A549 (cell line): ENCODE results near the gene ARL15. TPM values are rescaled to one million over a fixed set of nuclear protein-coding genes. Genes with fewer than 3 reads are reported as not detected.

ENCODE experiments used
- ATAC-seq, 2 experiments: fragments of 200-7000 bp in 1 of 2; fragments of >200 bp in 1 of 2; cut with Nextera tagmentation in 1 of 2; cut with Tn5 transposase in 1 of 2; 3 replicates each; pipeline versions ENCODE4 v1.8.0 to v1.9.1; 2018 to 2020; ENCODE audit warnings: mild to moderate bottlenecking in 1 of 2, moderate library complexity in 1 of 2
- CTCF ChIA-PET: fragments of 300-600 bp; sonication (Branson Sonifier 250); formaldehyde crosslinking; extraction: SDS; loops from one replicate; lab custom pipeline; 2021; ENCODE audit warnings: antibody characterized with exemption, inconsistent platforms; lab: Yijun Ruan, JAX
- POLR2A ChIA-PET: fragments of 350-600 bp; formaldehyde crosslinking; extraction: SDS; loops from one replicate; lab custom pipeline; 2021; ENCODE audit warnings: antibody characterized with exemption, inconsistent platforms; lab: Yijun Ruan, JAX
- DNase-seq, 2 experiments: peaks; one replicate each; pipeline versions ENCODE4 v3.0.0 to v3.0.0-alpha.2; 2011 to 2016; ENCODE audit warnings: low read depth in 1 of 2, low spot score in 1 of 2
- FAIRE-seq: peaks from 2 replicates; lab custom pipeline; 2011; peaks lifted over from hg19 to GRCh38; lab: Jason Lieb, UNC
- H3K27ac ChIP-seq, 2 experiments: fragments of >200 bp; sonication (Bioruptor Twin); formaldehyde crosslinking; 3 replicates each; pipeline ENCODE4 v1.5.1; 2016 to 2017
- H3K4me1 ChIP-seq: fragments of >200 bp; sonication (Bioruptor Twin); formaldehyde crosslinking; 3 replicates; pipeline ENCODE4 v1.6.1; 2016
- H3K4me2 ChIP-seq: fragments of >200 bp; sonication (Bioruptor Twin); formaldehyde crosslinking; 3 replicates; pipeline ENCODE4 v1.6.1; 2016
- H3K4me3 ChIP-seq: fragments of >200 bp; sonication (Bioruptor Twin); formaldehyde crosslinking; 3 replicates; pipeline ENCODE4 v1.5.1; 2016
- H3K9me3 ChIP-seq: fragments of >200 bp; sonication (Bioruptor Twin); formaldehyde crosslinking; 3 replicates; pipeline ENCODE4 v1.6.1; 2016
- BHLHE40 ChIP-seq: IDR thresholded peaks from 2 replicates; pipeline ENCODE4 v1.6.1; 2012; ENCODE audit warnings: low read depth, low read length, inconsistent platforms
- CBX8 ChIP-seq: fragments of 200-600 bp; sonication (generic); IDR thresholded peaks from 2 replicates; pipeline ENCODE4 v1.6.1; 2016
- CHD2 ChIP-seq: fragments of 150-350 bp; IDR thresholded peaks from 2 replicates; pipeline ENCODE4 v1.6.1; 2014; ENCODE audit warnings: low read length; ENCODE audit not compliant: partially characterized antibody
- CHD4 ChIP-seq: fragments of 200-600 bp; sonication (generic); IDR thresholded peaks from 2 replicates; pipeline ENCODE4 v1.6.1; 2016; ENCODE audit warnings: antibody characterized with exemption, mild to moderate bottlenecking, borderline replicate concordance
- EHF ChIP-seq: fragments of 250-450 bp; sonication (Bioruptor Pico); IDR thresholded peaks from 2 replicates; pipeline ENCODE4 v1.5.0; 2020; ENCODE audit warnings: mild to moderate bottlenecking
- ESRRA ChIP-seq: fragments of 150-350 bp; IDR thresholded peaks from 2 replicates; pipeline ENCODE4 v1.6.1; 2014; ENCODE audit warnings: mild to moderate bottlenecking, low read length, borderline replicate concordance
- FOSL2 ChIP-seq, 2 experiments: fragments of 450-650 bp in 1 of 2; fragments of >200 bp in 1 of 2; sonication (Bioruptor Twin) in 1 of 2; formaldehyde crosslinking; IDR thresholded peaks; 2 replicates each; pipeline versions ENCODE4 v1.5.0 to v1.6.1; 2016 to 2020; ENCODE audit warnings: mild to moderate bottlenecking in 1 of 2, moderate library complexity in 1 of 2
- FOXS1 ChIP-seq: fragments of 250-450 bp; sonication (Bioruptor Pico); IDR thresholded peaks from 2 replicates; pipeline ENCODE4 v1.5.0; 2020; ENCODE audit warnings: mild to moderate bottlenecking, moderate library complexity
- GATA3 ChIP-seq: IDR thresholded peaks from 2 replicates; pipeline ENCODE4 v1.6.1; 2012; ENCODE audit warnings: borderline replicate concordance
- JUN ChIP-seq, 2 experiments: fragments of >200 bp; sonication (Bioruptor Twin); formaldehyde crosslinking; IDR thresholded peaks; 2 replicates in 1 of 2; 3 replicates in 1 of 2; pipeline ENCODE4 v1.6.1; 2016 to 2017
- KDM1A ChIP-seq: fragments of 200-600 bp; sonication (generic); IDR thresholded peaks from 2 replicates; pipeline ENCODE4 v1.6.1; 2016; ENCODE audit warnings: low read depth, mild to moderate bottlenecking
- MAFK ChIP-seq: fragments of 450-650 bp; IDR thresholded peaks from 2 replicates; pipeline ENCODE4 v1.6.1; 2014; ENCODE audit not compliant: partially characterized antibody
- MAX ChIP-seq: IDR thresholded peaks from 2 replicates; pipeline ENCODE4 v1.6.1; 2012
- NPAS2 ChIP-seq: fragments of 250-450 bp; sonication (Bioruptor Pico); IDR thresholded peaks from 2 replicates; pipeline ENCODE4 v1.8.0; 2022; ENCODE audit warnings: mild to moderate bottlenecking, moderate library complexity, borderline replicate concordance
- POLR2A ChIP-seq: IDR thresholded peaks from 2 replicates; pipeline ENCODE4 v1.6.1; 2012; ENCODE audit warnings: mild to moderate bottlenecking, low read length
- RARB ChIP-seq: fragments of 250-450 bp; sonication (Bioruptor Pico); IDR thresholded peaks from 2 replicates; pipeline ENCODE4 v1.8.0; 2021; ENCODE audit warnings: mild to moderate bottlenecking, moderate library complexity
- RFX5 ChIP-seq: fragments of 450-650 bp; IDR thresholded peaks from 2 replicates; pipeline ENCODE4 v1.7.1; 2014; ENCODE audit warnings: antibody characterized with exemption, mild to moderate bottlenecking, moderate library complexity
- RNF2 ChIP-seq: fragments of 200-600 bp; sonication (generic); IDR thresholded peaks from 2 replicates; pipeline ENCODE4 v1.6.1; 2016; ENCODE audit warnings: low read depth, mild to moderate bottlenecking, antibody characterized with exemption, moderate library complexity, borderline replicate concordance
- SMC3 ChIP-seq: fragments of >200 bp; sonication (Bioruptor Twin); formaldehyde crosslinking; IDR thresholded peaks from 3 replicates; pipeline ENCODE4 v1.6.1; 2018; ENCODE audit warnings: inconsistent platforms
- SREBF2 ChIP-seq: fragments of 450-650 bp; IDR thresholded peaks from 2 replicates; pipeline ENCODE4 v1.6.1; 2014; ENCODE audit warnings: mild to moderate bottlenecking, moderate library complexity
- ZFP36 ChIP-seq: fragments of 450-650 bp; IDR thresholded peaks from 2 replicates; pipeline ENCODE4 v1.6.1; 2014; ENCODE audit warnings: borderline replicate concordance; ENCODE audit not compliant: partially characterized antibody
- WGBS: methylation state at CpG from one replicate; pipeline ENCODE4 v1.1.6; 2017; ENCODE audit errors: missing lambda C conversion rate; 5-methylcytosine and 5-hydroxymethylcytosine counted together
- polyA plus RNA-seq, 4 experiments: library from polyadenylated mRNA; depleted of rRNA in 3 of 4; stranded (reverse); fragments of >200 nt; fragmentation: RNase III in 1 of 4; extraction: RNeasy Plus Mini Kit Qiagen cat#74134 plus additional on column Dnase treatment in 1 of 4; gene quantifications; 2 replicates in 3 of 4; 3 replicates in 1 of 4; pipeline ENCODE4 v1.2.3, GENCODE V29; 2011 to 2017
- TF ChIP-seq, protein P1 (sequence below): fragments of 250-450 bp; sonication (Bioruptor Pico); IDR thresholded peaks from 2 replicates; pipeline ENCODE4 v1.5.0; 2021; ENCODE audit warnings: mild to moderate bottlenecking, moderate library complexity, borderline replicate concordance
- TF ChIP-seq, protein P2 (sequence below): IDR thresholded peaks from 2 replicates; pipeline ENCODE4 v1.6.1; 2012
- TF ChIP-seq, protein P3 (sequence below): fragments of 250-450 bp; sonication (Bioruptor Pico); IDR thresholded peaks from 2 replicates; pipeline ENCODE4 v1.5.0; 2020; ENCODE audit warnings: low read depth, mild to moderate bottlenecking, moderate library complexity
- TF ChIP-seq, protein P4 (sequence below): fragments of >200 bp; sonication (Bioruptor Twin); formaldehyde crosslinking; IDR thresholded peaks from 2 replicates; pipeline ENCODE4 v1.6.1; 2016
- TF ChIP-seq, protein P5 (sequence below): fragments of >200 bp; sonication (Bioruptor Twin); formaldehyde crosslinking; IDR thresholded peaks from 3 replicates; pipeline ENCODE4 v1.6.1; 2016

ARL15 gene
- polyA plus RNA-seq, 2 of the 4 experiments (the other 2 are of a cell fraction) = 11.8 to 12.1 TPM

- H3K4me3 ChIP-seq = no peak overlapping the region
- no peaks in the 10 kb centered on the region for H3K9me3 ChIP-seq
- DNase-seq = no peak
- 72% methylated on average over 4 of the region's 4 CpGs for WGBS
- no peak for ATAC-seq
- H3K4me2 ChIP-seq = no peak overlapping the region
- POLR2A ChIA-PET = no interaction called here
- CTCF ChIA-PET = interaction anchor here (0.6 kb wide), 1 partner anchor 739 kb away, joined by 3 read pairs; no protein-coding TSS in a partner anchor
- no peak overlapping the region for H3K27ac ChIP-seq
- FAIRE-seq = no peak
- TF ChIP-seq RFX5 (no peak), CHD4 (no peak), CBX8 (no peak), BHLHE40 (no peak), SREBF2 (no peak), MAX (no peak), KDM1A (no peak), FOSL2 (IDR thresholded peaks at IDR 0.05) (no peak), FOSL2 (CRISPR knock-in tag; IDR thresholded peaks at IDR 0.05) (no peak), POLR2A (no peak), ESRRA (no peak), ZFP36 (no peak), NPAS2 (CRISPR knock-in tag) (no peak)
- TF ChIP-seq, protein P1, sequence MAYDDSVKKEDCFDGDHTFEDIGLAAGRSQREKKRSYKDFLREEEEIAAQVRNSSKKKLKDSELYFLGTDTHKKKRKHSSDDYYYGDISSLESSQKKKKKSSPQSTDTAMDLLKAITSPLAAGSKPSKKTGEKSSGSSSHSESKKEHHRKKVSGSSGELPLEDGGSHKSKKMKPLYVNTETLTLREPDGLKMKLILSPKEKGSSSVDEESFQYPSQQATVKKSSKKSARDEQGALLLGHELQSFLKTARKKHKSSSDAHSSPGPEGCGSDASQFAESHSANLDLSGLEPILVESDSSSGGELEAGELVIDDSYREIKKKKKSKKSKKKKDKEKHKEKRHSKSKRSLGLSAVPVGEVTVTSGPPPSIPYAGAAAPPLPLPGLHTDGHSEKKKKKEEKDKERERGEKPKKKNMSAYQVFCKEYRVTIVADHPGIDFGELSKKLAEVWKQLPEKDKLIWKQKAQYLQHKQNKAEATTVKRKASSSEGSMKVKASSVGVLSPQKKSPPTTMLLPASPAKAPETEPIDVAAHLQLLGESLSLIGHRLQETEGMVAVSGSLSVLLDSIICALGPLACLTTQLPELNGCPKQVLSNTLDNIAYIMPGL = no peak
- TF ChIP-seq, protein P2, sequence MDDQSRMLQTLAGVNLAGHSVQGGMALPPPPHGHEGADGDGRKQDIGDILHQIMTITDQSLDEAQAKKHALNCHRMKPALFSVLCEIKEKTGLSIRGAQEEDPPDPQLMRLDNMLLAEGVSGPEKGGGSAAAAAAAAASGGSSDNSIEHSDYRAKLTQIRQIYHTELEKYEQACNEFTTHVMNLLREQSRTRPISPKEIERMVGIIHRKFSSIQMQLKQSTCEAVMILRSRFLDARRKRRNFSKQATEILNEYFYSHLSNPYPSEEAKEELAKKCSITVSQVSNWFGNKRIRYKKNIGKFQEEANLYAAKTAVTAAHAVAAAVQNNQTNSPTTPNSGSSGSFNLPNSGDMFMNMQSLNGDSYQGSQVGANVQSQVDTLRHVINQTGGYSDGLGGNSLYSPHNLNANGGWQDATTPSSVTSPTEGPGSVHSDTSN = no peak
- TF ChIP-seq, protein P3, sequence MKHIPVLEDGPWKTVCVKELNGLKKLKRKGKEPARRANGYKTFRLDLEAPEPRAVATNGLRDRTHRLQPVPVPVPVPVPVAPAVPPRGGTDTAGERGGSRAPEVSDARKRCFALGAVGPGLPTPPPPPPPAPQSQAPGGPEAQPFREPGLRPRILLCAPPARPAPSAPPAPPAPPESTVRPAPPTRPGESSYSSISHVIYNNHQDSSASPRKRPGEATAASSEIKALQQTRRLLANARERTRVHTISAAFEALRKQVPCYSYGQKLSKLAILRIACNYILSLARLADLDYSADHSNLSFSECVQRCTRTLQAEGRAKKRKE (CRISPR knock-in tag) = no peak
- 0 out of 3 replicates have a peak, but pooled peaks cover 3% of the 10 kb centered on the region for H3K4me1 ChIP-seq
Measured at GRCh38 chr5:53934151-53934820, 376.1 kb downstream of the ARL15 start.

- H3K4me2 ChIP-seq = no peak overlapping the region
- FAIRE-seq (no peak), DNase-seq (no peak), ATAC-seq (no peak)
- TF ChIP-seq GATA3 (no peak), RARB (no peak), EHF (no peak), CHD2 (no peak), MAFK (no peak)
- TF ChIP-seq, protein P4, sequence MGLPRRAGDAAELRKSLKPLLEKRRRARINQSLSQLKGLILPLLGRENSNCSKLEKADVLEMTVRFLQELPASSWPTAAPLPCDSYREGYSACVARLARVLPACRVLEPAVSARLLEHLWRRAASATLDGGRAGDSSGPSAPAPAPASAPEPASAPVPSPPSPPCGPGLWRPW = no peak
- no peak overlapping the region for H3K4me3 ChIP-seq
- 94% methylated on average over 6 of the region's 6 CpGs for WGBS
- POLR2A ChIA-PET = no interaction called here
- CTCF ChIA-PET = no interaction called here
- H3K27ac ChIP-seq = no peak overlapping the region
- H3K4me1 ChIP-seq = 0 out of 3 replicates have a peak, but pooled peaks cover 3% of the 10 kb centered on the region
- H3K9me3 ChIP-seq = no peaks in the 10 kb centered on the region
Measured at GRCh38 chr5:53932351-53932750, 378.0 kb downstream of the ARL15 start.

GRCh38 chr5:53930457-53930856 is 379.9 kb downstream of the ARL15 start:
- CTCF ChIA-PET = no interaction called here
- 77% methylated on average over 5 of the region's 5 CpGs for WGBS
- Histone ChIP-seq H3K4me3 (no peak overlapping the region), H3K4me2 (no peak overlapping the region), H3K4me1 (no peaks in the 10 kb centered on the region), H3K27ac (no peak overlapping the region), H3K9me3 (no peaks in the 10 kb centered on the region)
- no peak for TF ChIP-seq CBX8
- TF ChIP-seq JUN (IDR thresholded peaks at IDR 0.05) = no peak
- TF ChIP-seq RNF2 = no peak
- TF ChIP-seq FOXS1 = no peak
- TF ChIP-seq, protein P5, sequence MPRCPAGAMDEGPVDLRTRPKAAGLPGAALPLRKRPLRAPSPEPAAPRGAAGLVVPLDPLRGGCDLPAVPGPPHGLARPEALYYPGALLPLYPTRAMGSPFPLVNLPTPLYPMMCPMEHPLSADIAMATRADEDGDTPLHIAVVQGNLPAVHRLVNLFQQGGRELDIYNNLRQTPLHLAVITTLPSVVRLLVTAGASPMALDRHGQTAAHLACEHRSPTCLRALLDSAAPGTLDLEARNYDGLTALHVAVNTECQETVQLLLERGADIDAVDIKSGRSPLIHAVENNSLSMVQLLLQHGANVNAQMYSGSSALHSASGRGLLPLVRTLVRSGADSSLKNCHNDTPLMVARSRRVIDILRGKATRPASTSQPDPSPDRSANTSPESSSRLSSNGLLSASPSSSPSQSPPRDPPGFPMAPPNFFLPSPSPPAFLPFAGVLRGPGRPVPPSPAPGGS = no peak
- TF ChIP-seq SMC3 = no peak
- FAIRE-seq = no peak
- POLR2A ChIA-PET = no interaction called here
- ATAC-seq = no peak
- no peak for DNase-seq
